ENCODE results near the gene IMPDH1.
A peak's percentile ranks its signal among the peaks of the same experiment; 100 is the strongest.

DNA sequence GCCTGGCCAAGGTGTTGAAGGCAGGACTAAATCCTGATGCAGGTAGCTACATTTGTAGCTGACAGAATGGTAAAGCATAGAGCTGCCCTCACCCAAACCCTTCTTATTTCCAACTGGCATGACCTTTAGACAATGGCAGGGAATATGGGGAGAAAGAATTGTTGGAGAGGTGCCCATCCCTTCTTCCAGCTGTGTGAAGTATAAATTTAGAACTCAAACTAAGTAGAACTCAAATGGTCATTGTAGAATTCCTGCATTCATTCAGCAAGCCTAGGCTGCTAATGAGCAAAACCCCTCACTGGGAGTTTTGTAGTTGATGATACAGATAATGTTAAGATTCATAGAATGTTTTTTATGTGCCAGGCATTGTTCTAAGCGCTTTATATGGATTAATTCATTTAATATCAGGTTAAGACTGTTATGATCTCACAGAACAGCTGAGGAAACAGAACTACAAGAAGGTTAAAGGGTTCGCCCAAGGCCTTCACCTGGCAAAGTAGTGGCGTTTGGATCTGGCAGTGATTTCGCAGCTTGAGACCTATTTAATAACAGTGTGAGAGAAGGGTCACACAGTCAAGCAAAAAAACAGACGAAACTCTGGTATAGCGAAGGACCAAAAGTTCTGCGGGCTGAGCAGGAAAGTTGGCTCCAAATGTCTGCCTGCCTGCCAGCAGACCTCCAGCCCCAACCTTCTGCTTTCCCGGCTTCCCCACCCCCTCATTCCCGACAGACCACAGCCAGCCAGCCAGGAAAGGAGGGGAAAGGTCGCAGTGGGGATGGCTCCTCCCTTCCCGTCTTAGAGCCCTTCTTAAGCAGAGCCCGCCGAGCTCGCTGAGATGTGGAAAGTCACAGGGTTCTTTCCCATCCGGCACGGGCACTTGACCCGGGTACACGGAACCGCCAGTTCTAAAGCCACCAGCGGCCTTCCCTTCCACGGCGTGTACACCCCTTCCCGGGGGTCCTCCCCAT, 44.3 kb upstream of the IMPDH1 start:
- TF ChIP-seq, protein P1, sequence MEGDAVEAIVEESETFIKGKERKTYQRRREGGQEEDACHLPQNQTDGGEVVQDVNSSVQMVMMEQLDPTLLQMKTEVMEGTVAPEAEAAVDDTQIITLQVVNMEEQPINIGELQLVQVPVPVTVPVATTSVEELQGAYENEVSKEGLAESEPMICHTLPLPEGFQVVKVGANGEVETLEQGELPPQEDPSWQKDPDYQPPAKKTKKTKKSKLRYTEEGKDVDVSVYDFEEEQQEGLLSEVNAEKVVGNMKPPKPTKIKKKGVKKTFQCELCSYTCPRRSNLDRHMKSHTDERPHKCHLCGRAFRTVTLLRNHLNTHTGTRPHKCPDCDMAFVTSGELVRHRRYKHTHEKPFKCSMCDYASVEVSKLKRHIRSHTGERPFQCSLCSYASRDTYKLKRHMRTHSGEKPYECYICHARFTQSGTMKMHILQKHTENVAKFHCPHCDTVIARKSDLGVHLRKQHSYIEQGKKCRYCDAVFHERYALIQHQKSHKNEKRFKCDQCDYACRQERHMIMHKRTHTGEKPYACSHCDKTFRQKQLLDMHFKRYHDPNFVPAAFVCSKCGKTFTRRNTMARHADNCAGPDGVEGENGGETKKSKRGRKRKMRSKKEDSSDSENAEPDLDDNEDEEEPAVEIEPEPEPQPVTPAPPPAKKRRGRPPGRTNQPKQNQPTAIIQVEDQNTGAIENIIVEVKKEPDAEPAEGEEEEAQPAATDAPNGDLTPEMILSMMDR (IDR thresholded peaks at IDR 0.05): no peak
- TF ChIP-seq POLR2A (IDR thresholded peaks at IDR 0.05) (peak in 1 of 2 donors; percentile 17), POLR2AphosphoS5 (IDR thresholded peaks at IDR 0.05; ENCODE audit: insufficient read depth in 1 of 2, low read depth in 1 of 2) (peak; percentile 33 to 81)

Data from vagina (tissue), 2 donors.